Esophagus squamous epithelium (tissue), 5 donors: ENCODE measurements around the gene LGR4. TPM values are rescaled to one million over a fixed set of nuclear protein-coding genes. Genes with fewer than 3 reads are reported as not detected.

Experiments
- DNase-seq: peaks from one replicate; lab custom pipeline; 2025; lab: John Stamatoyannopoulos, UW
- H3K27ac ChIP-seq, 4 donors: fragments of 200-600 bp; sonication (generic); one replicate each; pipeline ENCODE4 v1.5.1; 2016 to 2019; ENCODE audit warnings: mild to moderate bottlenecking in 1 of 4
- H3K27me3 ChIP-seq, 4 donors: fragments of 200-600 bp; sonication (generic); 1 replicate in 3 of 4; 2 replicates in 1 of 4; pipeline versions ENCODE4 v1.5.1 to v1.6.0; 2017 to 2021; ENCODE audit warnings: antibody characterized with exemption in 1 of 4
- H3K36me3 ChIP-seq, 3 donors: fragments of 200-600 bp; sonication (generic); one replicate each; pipeline ENCODE4 v1.5.1; 2016 to 2019
- H3K4me1 ChIP-seq, 3 donors: fragments of 200-600 bp; sonication (generic); one replicate each; pipeline ENCODE4 v1.5.1; 2017 to 2019
- H3K4me3 ChIP-seq, 4 donors: fragments of 200-600 bp; sonication (generic); 1 replicate in 3 of 4; 2 replicates in 1 of 4; pipeline ENCODE4 v1.5.1; 2016 to 2019; ENCODE audit warnings: mild to moderate bottlenecking in 2 of 4, moderate library complexity in 1 of 4
- H3K9me3 ChIP-seq, 3 donors: fragments of 200-600 bp; sonication (generic); one replicate each; pipeline ENCODE4 v1.5.1; 2016 to 2019
- CTCF ChIP-seq, 6 experiments: fragments of 450-650 bp in 4 of 6; fragments of 200-600 bp in 2 of 6; sonication (generic) in 2 of 6; IDR thresholded peaks; one replicate each; pipeline ENCODE4 v1.5.1; 2016 to 2019; ENCODE audit warnings: antibody characterized with exemption in 6 of 6, mild to moderate bottlenecking in 4 of 6, moderate library complexity in 4 of 6
- POLR2A ChIP-seq, 4 donors: fragments of 450-650 bp; IDR thresholded peaks; one replicate each; pipeline ENCODE4 v1.6.1; 2017; ENCODE audit warnings: antibody characterized with exemption in 4 of 4, mild to moderate bottlenecking in 4 of 4, moderate library complexity in 3 of 4
- WGBS, 2 donors: methylation state at CpG; one replicate each; pipeline ENCODE4 v1.1.5; 2018; 5-methylcytosine and 5-hydroxymethylcytosine counted together
- intact Hi-C: fragments of 100-400 bp; cut with DNase I; formaldehyde crosslinking; loops from one replicate; pipeline ENCODE4 v1.15.0; 2022
- total RNA-seq, 4 donors: library from RNA; depleted of rRNA; stranded (reverse); fragments of >200 nt; gene quantifications; one replicate each; pipeline ENCODE4 v1.1.0, GENCODE V29; 2016
- donor health status: DM: yes; HTN: yes; CAD: no.

Gene LGR4
- total RNA-seq, 4 donors from 2014 or later: 22.3 to 45.6 (median 35.1) TPM

DNA sequence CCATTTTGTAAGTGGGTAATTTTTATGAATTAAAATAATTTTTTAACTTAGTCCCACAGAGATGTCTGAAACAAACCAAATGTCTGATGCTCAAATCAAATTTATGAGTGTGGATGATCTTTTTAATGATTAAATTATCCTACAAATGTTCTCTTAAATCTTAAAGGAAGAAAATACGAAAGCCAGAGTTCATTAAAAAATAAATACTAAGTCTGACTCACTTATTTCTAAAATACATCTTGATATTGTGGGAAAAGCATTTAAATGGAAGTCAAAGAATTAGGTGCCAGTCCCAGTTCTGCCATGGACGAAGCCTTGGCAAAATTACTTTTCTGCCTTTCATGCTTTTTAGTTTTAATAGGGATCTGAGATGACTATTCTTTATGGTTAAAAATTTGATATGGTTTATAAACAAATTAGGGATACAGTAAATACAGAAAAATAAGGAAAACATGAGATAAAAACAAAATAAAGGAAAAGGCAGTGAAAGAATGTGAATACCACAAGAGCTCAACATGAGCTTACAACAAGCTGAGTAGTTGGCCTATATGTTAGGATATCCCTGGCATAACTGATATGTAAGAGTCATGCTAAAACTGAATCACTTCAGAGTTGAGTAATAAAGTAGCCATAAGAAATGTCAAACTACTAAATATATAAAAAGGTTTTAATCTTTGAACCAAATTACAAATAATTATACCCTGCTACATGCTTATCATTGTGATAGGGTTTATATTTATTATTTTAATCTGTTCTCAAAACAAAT lies 118.8 kb downstream of the LGR4 start:
- Histone ChIP-seq H3K27ac (no peak overlapping the region), H3K4me3 (no peak overlapping the region), H3K9me3 (no peaks in the 10 kb centered on the region), H3K36me3 (no peaks in the 10 kb centered on the region), H3K27me3 (no peaks in the 10 kb centered on the region), H3K4me1 (peaks cover 0 to 58% (median 0%) of the 10 kb centered on the region in 3 donors)
- DNase-seq: no peak
- TF ChIP-seq POLR2A (IDR thresholded peaks at IDR 0.05) (no peak), CTCF (IDR thresholded peaks at IDR 0.05) (no peak)
- intact Hi-C loops: no loop called here
- WGBS, 2 donors: 88 to 92% methylated on average over 2 of the region's 2 CpGs

GRCh38 chr11:27352781-27353180 lies 119.8 kb downstream of the LGR4 start:
- H3K9me3 ChIP-seq: no peaks in the 10 kb centered on the region
- WGBS, 2 donors: 86 to 97% methylated on average over 2 of the region's 2 CpGs
- H3K4me1 ChIP-seq: peaks cover 0 to 48% (median 0%) of the 10 kb centered on the region in 3 donors
- no peak overlapping the region for H3K27ac ChIP-seq
- no peaks in the 10 kb centered on the region for H3K36me3 ChIP-seq
- H3K4me3 ChIP-seq: no peak overlapping the region
- TF ChIP-seq CTCF (IDR thresholded peaks at IDR 0.05): no peak
- no peak for TF ChIP-seq POLR2A (IDR thresholded peaks at IDR 0.05)
- H3K27me3 ChIP-seq: no peaks in the 10 kb centered on the region
- intact Hi-C loops: no loop called here
- DNase-seq: no peak

GRCh38 chr11:27350511-27350910 lies 122.1 kb downstream of the LGR4 start:
- Histone ChIP-seq H3K27ac (no peak overlapping the region), H3K27me3 (no peaks in the 10 kb centered on the region), H3K36me3 (no peaks in the 10 kb centered on the region), H3K4me3 (no peak overlapping the region), H3K4me1 (peaks cover 0 to 27% (median 0%) of the 10 kb centered on the region in 3 donors), H3K9me3 (no peaks in the 10 kb centered on the region)
- intact Hi-C loops: no loop called here
- DNase-seq: no peak
- no peak for TF ChIP-seq CTCF (IDR thresholded peaks at IDR 0.05)
- no peak for TF ChIP-seq POLR2A (IDR thresholded peaks at IDR 0.05)

DNA sequence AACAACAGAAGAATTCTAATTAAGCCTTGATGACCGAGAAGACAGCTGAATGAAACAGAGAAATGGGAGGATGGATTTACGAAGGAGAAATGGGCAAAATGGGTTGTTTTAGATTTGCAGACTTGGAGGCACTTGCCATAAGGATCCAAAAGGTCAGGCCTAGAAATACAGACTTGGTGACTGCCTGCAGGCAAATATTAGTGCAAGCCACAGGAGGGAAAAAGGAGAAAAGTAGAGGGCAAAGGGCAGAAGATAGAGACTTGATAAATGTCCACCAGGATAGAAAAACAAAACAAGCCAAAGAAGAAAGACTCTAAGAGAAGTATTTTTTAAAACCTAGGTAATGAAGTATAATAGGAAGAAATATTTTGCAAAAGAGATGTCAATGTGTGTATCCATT lies 122.7 kb downstream of the LGR4 start:
- intact Hi-C loops: no loop called here
- DNase-seq: no peak
- H3K4me3 ChIP-seq: no peak overlapping the region
- H3K27ac ChIP-seq: no peak overlapping the region
- H3K9me3 ChIP-seq: no peaks in the 10 kb centered on the region
- no peaks in the 10 kb centered on the region for H3K27me3 ChIP-seq
- H3K36me3 ChIP-seq: no peaks in the 10 kb centered on the region
- H3K4me1 ChIP-seq: peaks cover 0 to 21% (median 0%) of the 10 kb centered on the region in 3 donors
- TF ChIP-seq POLR2A (IDR thresholded peaks at IDR 0.05) (no peak), CTCF (IDR thresholded peaks at IDR 0.05) (no peak)
- WGBS, 2 donors: 91% methylated on average over 2 of the region's 2 CpGs

GRCh38 chr11:27348340-27348873 lies 124.2 kb downstream of the LGR4 start:
- Histone ChIP-seq H3K4me3 (no peak overlapping the region), H3K27ac (no peak overlapping the region), H3K9me3 (no peaks in the 10 kb centered on the region), H3K4me1 (peaks cover 0 to 13% (median 0%) of the 10 kb centered on the region in 3 donors), H3K36me3 (no peaks in the 10 kb centered on the region), H3K27me3 (no peaks in the 10 kb centered on the region)
- intact Hi-C loops: no loop called here
- no peak for DNase-seq
- WGBS, 2 donors: 39% methylated on average over 3 of the region's 3 CpGs
- TF ChIP-seq POLR2A (IDR thresholded peaks at IDR 0.05): no peak
- TF ChIP-seq CTCF (IDR thresholded peaks at IDR 0.05): no peak
